Loucy (cell line): ENCODE measurements around the gene ZNF398.

Experiments used
- H2AFZ ChIP-seq: fragments of 200-600 bp; sonication (generic); 2 replicates; pipeline ENCODE4 v1.6.0; 2016; ENCODE audit warnings: antibody characterized with exemption, mild to moderate bottlenecking, low read length, moderate library complexity
- H3F3A ChIP-seq: fragments of 200-600 bp; 2 replicates; pipeline ENCODE4 v1.6.0; 2016; ENCODE audit warnings: antibody characterized with exemption, low read depth, mild to moderate bottlenecking
- H3K27me3 ChIP-seq: fragments of 200-600 bp; sonication (generic); 2 replicates; pipeline ENCODE4 v1.6.1; 2014; ENCODE audit warnings: low read length, mild to moderate bottlenecking; ENCODE audit not compliant: insufficient read depth, poor library complexity, severe bottlenecking
- H3K36me3 ChIP-seq: fragments of 200-600 bp; sonication (generic); 2 replicates; pipeline ENCODE4 v1.6.1; 2016; ENCODE audit warnings: low read length; ENCODE audit not compliant: insufficient read depth
- H3K4me1 ChIP-seq: fragments of 200-600 bp; sonication (generic); 2 replicates; pipeline ENCODE4 v1.5.1; 2014; ENCODE audit warnings: low read length, mild to moderate bottlenecking; ENCODE audit not compliant: insufficient read depth, poor library complexity, severe bottlenecking
- H3K4me2 ChIP-seq: fragments of 200-600 bp; sonication (generic); 2 replicates; pipeline ENCODE4 v1.6.0; 2014; ENCODE audit warnings: antibody characterized with exemption, low read length, low read depth, mild to moderate bottlenecking; ENCODE audit not compliant: poor library complexity, severe bottlenecking
- H3K4me3 ChIP-seq: fragments of 200-600 bp; sonication (generic); 2 replicates; pipeline ENCODE4 v1.5.1; 2014; ENCODE audit warnings: low read length, mild to moderate bottlenecking, mixed read lengths; ENCODE audit not compliant: poor library complexity, severe bottlenecking
- H3K79me2 ChIP-seq: fragments of 200-600 bp; sonication (generic); 2 replicates; pipeline ENCODE4 v1.6.1; 2014; ENCODE audit warnings: low read length; ENCODE audit not compliant: insufficient read depth
- H3K9ac ChIP-seq: fragments of 200-600 bp; sonication (generic); 2 replicates; pipeline ENCODE4 v1.6.0; 2014; ENCODE audit warnings: mild to moderate bottlenecking, low read depth, low read length, moderate library complexity; ENCODE audit not compliant: poor library complexity, severe bottlenecking
- H3K9me2 ChIP-seq: fragments of 200-600 bp; sonication (generic); replicated peaks from 2 replicates; pipeline ENCODE4 v1.6.1; 2016; ENCODE audit warnings: low read depth, low read length, mixed read lengths
- H3K9me3 ChIP-seq: fragments of 200-600 bp; sonication (generic); 2 replicates; pipeline ENCODE4 v1.6.1; 2014; ENCODE audit warnings: mild to moderate bottlenecking, antibody characterized with exemption, low read length, low read depth; ENCODE audit not compliant: insufficient read depth
- H4K20me1 ChIP-seq: fragments of 200-600 bp; sonication (generic); 2 replicates; pipeline ENCODE4 v1.6.0; 2014; ENCODE audit warnings: antibody characterized with exemption, low read length, mild to moderate bottlenecking; ENCODE audit not compliant: insufficient read depth, poor library complexity, severe bottlenecking
- CTCF ChIP-seq: fragments of 200-600 bp; sonication (generic); conservative IDR thresholded peaks from 2 replicates; pipeline ENCODE4 v1.5.1; 2014; ENCODE audit warnings: mild to moderate bottlenecking, antibody characterized with exemption, low read length
- EZH2phosphoT487 ChIP-seq: fragments of 200-600 bp; IDR thresholded peaks from 2 replicates; pipeline ENCODE4 v1.6.1; 2018; ENCODE audit warnings: antibody characterized with exemption, mild to moderate bottlenecking, moderate library complexity, borderline replicate concordance

The ZNF398 gene

GRCh38 chr7:149166142-149166541 is 18.9 kb downstream of the ZNF398 start:
- H3K79me2 ChIP-seq = no peaks in the 10 kb centered on the region
- TF ChIP-seq EZH2phosphoT487 = no peak
- no peak for TF ChIP-seq CTCF
- no peak overlapping the region for H3K4me3 ChIP-seq
- no peaks in the 10 kb centered on the region for H3K4me1 ChIP-seq
- no peaks in the 10 kb centered on the region for H3K9me3 ChIP-seq
- no peak overlapping the region for H3K4me2 ChIP-seq
- no peak overlapping the region for H2AFZ ChIP-seq
- no peaks in the 10 kb centered on the region for H3K27me3 ChIP-seq
- no peaks in the 10 kb centered on the region for H3K9me2 ChIP-seq
- H4K20me1 ChIP-seq = no peaks in the 10 kb centered on the region
- H3F3A ChIP-seq = no peaks in the 10 kb centered on the region
- peaks cover 61% of the 10 kb centered on the region; the same call in 1 of the 2 replicates for H3K36me3 ChIP-seq
- H3K9ac ChIP-seq = no peak overlapping the region

GRCh38 chr7:149166630-149167352 is 19.5 kb downstream of the ZNF398 start:
- Histone ChIP-seq H2AFZ (no peak overlapping the region), H3K9ac (no peak overlapping the region), H4K20me1 (no peaks in the 10 kb centered on the region), H3K36me3 (peaks cover 56% of the 10 kb centered on the region; the same call in 1 of the 2 replicates), H3K9me3 (no peaks in the 10 kb centered on the region), H3K4me1 (no peaks in the 10 kb centered on the region), H3K27me3 (no peaks in the 10 kb centered on the region), H3K79me2 (no peaks in the 10 kb centered on the region), H3K4me2 (no peak overlapping the region), H3K4me3 (no peak overlapping the region), H3F3A (no peaks in the 10 kb centered on the region), H3K9me2 (no peaks in the 10 kb centered on the region)
- no peak for TF ChIP-seq CTCF
- TF ChIP-seq EZH2phosphoT487 = no peak

- H3K9ac ChIP-seq = no peak overlapping the region
- H4K20me1 ChIP-seq = no peaks in the 10 kb centered on the region
- H3K9me3 ChIP-seq = no peaks in the 10 kb centered on the region
- no peaks in the 10 kb centered on the region for H3K4me1 ChIP-seq
- H3F3A ChIP-seq = no peaks in the 10 kb centered on the region
- no peak overlapping the region for H3K4me2 ChIP-seq
- H3K9me2 ChIP-seq = no peaks in the 10 kb centered on the region
- TF ChIP-seq EZH2phosphoT487 (no peak), CTCF (no peak)
- H3K27me3 ChIP-seq = no peaks in the 10 kb centered on the region
- no peak overlapping the region for H2AFZ ChIP-seq
- no peak overlapping the region for H3K4me3 ChIP-seq
- H3K36me3 ChIP-seq = peaks cover 48% of the 10 kb centered on the region; the same call in 1 of the 2 replicates
- H3K79me2 ChIP-seq = no peaks in the 10 kb centered on the region
Measured at GRCh38 chr7:149171892-149172533, 24.8 kb downstream of the ZNF398 start.
